DND-41 (cell line): ENCODE measurements around the gene LYL1.

Source experiments
- ATAC-seq: fragments of 200-7000 bp; cut with Tn5 transposase; 3 replicates; pipeline ENCODE4 v1.9.1; 2021; ENCODE audit warnings: low read depth; ENCODE audit not compliant: insufficient read depth
- DNase-seq: peaks from one replicate; pipeline ENCODE4 v3.0.0-alpha.2; 2020
- H2AFZ ChIP-seq: 2 replicates; pipeline ENCODE4 v1.6.0; 2012; ENCODE audit warnings: low read depth, low read length
- H3K27ac ChIP-seq: 2 replicates; pipeline ENCODE4 v1.5.1; 2012; ENCODE audit warnings: low read length, inconsistent platforms
- H3K27me3 ChIP-seq: fragments of 200-600 bp; sonication (generic); 2 replicates; pipeline ENCODE4 v1.6.0; 2012; ENCODE audit warnings: low read length, mild to moderate bottlenecking, inconsistent platforms; ENCODE audit not compliant: insufficient read depth, poor library complexity
- H3K36me3 ChIP-seq: 2 replicates; pipeline ENCODE4 v1.5.1; 2012; ENCODE audit warnings: low read length, inconsistent platforms; ENCODE audit not compliant: insufficient read depth
- H3K4me1 ChIP-seq: 2 replicates; pipeline ENCODE4 v1.5.1; 2012; ENCODE audit warnings: mild to moderate bottlenecking, low read length; ENCODE audit not compliant: insufficient read depth
- H3K4me2 ChIP-seq: 2 replicates; pipeline ENCODE4 v1.6.0; 2012; ENCODE audit warnings: mild to moderate bottlenecking, moderate library complexity, low read length, inconsistent platforms; ENCODE audit not compliant: insufficient read depth
- H3K4me3 ChIP-seq, 2 experiments: fragments of 200-600 bp in 1 of 2; shearing (Covaris generic) in 1 of 2; 2 replicates each; pipeline ENCODE4 v1.5.1; 2012 to 2016; ENCODE audit warnings: inconsistent platforms in 2 of 2, low read length in 2 of 2, mild to moderate bottlenecking in 2 of 2, low read depth in 1 of 2, moderate library complexity in 1 of 2
- H3K79me2 ChIP-seq: 2 replicates; pipeline ENCODE4 v1.6.0; 2012; ENCODE audit warnings: low read length, inconsistent platforms; ENCODE audit not compliant: insufficient read depth
- H3K9ac ChIP-seq: 2 replicates; pipeline ENCODE4 v1.6.0; 2012; ENCODE audit warnings: low read depth, mild to moderate bottlenecking, inconsistent platforms, low read length, moderate library complexity
- H3K9me3 ChIP-seq: 2 replicates; pipeline ENCODE4 v1.5.1; 2012; ENCODE audit warnings: low read length, moderate library complexity, mild to moderate bottlenecking, inconsistent platforms; ENCODE audit not compliant: insufficient read depth, severe bottlenecking
- H4K20me1 ChIP-seq: 2 replicates; pipeline ENCODE4 v1.6.0; 2012; ENCODE audit warnings: low read length; ENCODE audit not compliant: insufficient read depth
- CTCF ChIP-seq: IDR thresholded peaks from 2 replicates; pipeline ENCODE4 v1.5.1; 2012; ENCODE audit warnings: borderline replicate concordance, low read length, moderate library complexity, mild to moderate bottlenecking; ENCODE audit not compliant: poor library complexity, severe bottlenecking; ENCODE audit errors: extremely low read depth
- EZH2 ChIP-seq: IDR thresholded peaks from 3 replicates; pipeline ENCODE4 v1.6.1; 2012; ENCODE audit warnings: borderline replicate concordance, low read depth, mild to moderate bottlenecking, moderate library complexity, low read length, inconsistent platforms; ENCODE audit not compliant: severe bottlenecking

LYL1 gene

GRCh38 chr19:13134626-13135025 is 32.0 kb upstream of the LYL1 start:
- Histone ChIP-seq H3K9me3 (no peaks in the 10 kb centered on the region), H2AFZ (no peak overlapping the region), H3K79me2 (peaks cover 48% of the 10 kb centered on the region), H3K9ac (no peak overlapping the region), H3K4me3 (no peak overlapping the region), H3K4me1 (no peaks in the 10 kb centered on the region), H4K20me1 (peaks cover 77% of the 10 kb centered on the region), H3K27ac (no peak overlapping the region), H3K36me3 (peaks cover 72% of the 10 kb centered on the region), H3K27me3 (no peaks in the 10 kb centered on the region), H3K4me2 (no peak overlapping the region)
- DNase-seq, result no peak
- TF ChIP-seq EZH2, result no peak
- no peak for TF ChIP-seq CTCF
- ATAC-seq, result no peak

- Histone ChIP-seq H3K4me2 (no peak overlapping the region), H3K4me1 (no peaks in the 10 kb centered on the region), H3K9ac (no peak overlapping the region), H3K27ac (no peak overlapping the region), H3K36me3 (peaks cover 69% of the 10 kb centered on the region), H3K4me3 (no peak overlapping the region), H3K9me3 (no peaks in the 10 kb centered on the region), H3K27me3 (no peaks in the 10 kb centered on the region), H3K79me2 (peaks cover 61% of the 10 kb centered on the region), H4K20me1 (peaks cover 83% of the 10 kb centered on the region), H2AFZ (no peak overlapping the region)
- DNase-seq (no peak), ATAC-seq (no peak)
- no peak for TF ChIP-seq EZH2
- no peak for TF ChIP-seq CTCF
Measured at GRCh38 chr19:13133241-13133870, 30.7 kb upstream of the LYL1 start.

- H3K27me3 ChIP-seq, result no peaks in the 10 kb centered on the region
- peaks cover 68% of the 10 kb centered on the region for H3K79me2 ChIP-seq
- H3K36me3 ChIP-seq, result peaks cover 62% of the 10 kb centered on the region
- H3K4me1 ChIP-seq, result no peaks in the 10 kb centered on the region
- TF ChIP-seq EZH2, result no peak
- TF ChIP-seq CTCF, result no peak
- no peak overlapping the region for H3K27ac ChIP-seq
- no peak overlapping the region for H2AFZ ChIP-seq
- no peak overlapping the region for H3K4me2 ChIP-seq
- H3K9me3 ChIP-seq, result no peaks in the 10 kb centered on the region
- no peak for DNase-seq
- no peak overlapping the region for H3K4me3 ChIP-seq
- H3K9ac ChIP-seq, result no peak overlapping the region
- peaks cover 89% of the 10 kb centered on the region for H4K20me1 ChIP-seq
- no peak for ATAC-seq
Measured at GRCh38 chr19:13132471-13133180, 30.0 kb upstream of the LYL1 start.
